Measurements from ENCODE around the gene CNTN5.
A peak's percentile ranks its signal among the peaks of the same experiment; 100 is the strongest.

The CNTN5 gene

DNA sequence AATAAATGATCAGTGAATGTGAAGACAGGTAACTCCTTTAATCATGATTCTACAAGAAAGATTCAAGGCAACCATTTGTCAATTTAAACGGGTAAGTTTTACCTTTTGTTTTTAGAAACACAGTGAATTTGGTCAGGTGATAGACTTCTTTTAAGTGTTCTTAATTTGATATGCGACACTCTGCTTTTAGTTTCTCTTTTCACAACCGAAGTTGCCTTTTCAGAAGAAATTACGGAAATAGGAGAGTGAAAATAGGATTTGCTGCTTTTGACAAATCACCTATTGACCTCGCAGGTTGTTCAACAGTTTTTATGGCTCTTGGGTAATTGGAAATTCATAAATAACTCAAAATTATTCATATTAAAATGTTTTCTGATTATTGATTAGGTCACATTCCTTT, 142.1 kb downstream of the CNTN5 start:
- no peak for DNase-seq

DNA sequence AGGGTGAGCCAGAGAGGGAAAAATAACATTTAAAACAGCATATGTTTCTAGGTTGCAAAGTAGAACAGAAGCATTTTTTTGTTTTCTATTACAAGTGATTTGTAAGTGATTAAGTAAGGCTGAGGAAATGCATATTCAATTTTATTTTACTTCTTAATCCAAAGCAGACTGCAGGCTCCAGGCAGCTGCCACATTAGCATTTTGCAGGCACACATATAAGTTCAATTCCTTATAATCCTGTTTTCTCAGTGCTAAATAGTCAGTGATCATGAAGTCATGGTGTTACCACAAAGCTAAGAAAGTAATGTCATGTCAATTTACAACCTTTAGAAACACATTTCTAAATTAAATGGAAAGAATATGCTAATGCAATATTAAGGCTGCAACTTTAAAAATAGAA, 149.8 kb downstream of the CNTN5 start:
- no peak for DNase-seq

DNA sequence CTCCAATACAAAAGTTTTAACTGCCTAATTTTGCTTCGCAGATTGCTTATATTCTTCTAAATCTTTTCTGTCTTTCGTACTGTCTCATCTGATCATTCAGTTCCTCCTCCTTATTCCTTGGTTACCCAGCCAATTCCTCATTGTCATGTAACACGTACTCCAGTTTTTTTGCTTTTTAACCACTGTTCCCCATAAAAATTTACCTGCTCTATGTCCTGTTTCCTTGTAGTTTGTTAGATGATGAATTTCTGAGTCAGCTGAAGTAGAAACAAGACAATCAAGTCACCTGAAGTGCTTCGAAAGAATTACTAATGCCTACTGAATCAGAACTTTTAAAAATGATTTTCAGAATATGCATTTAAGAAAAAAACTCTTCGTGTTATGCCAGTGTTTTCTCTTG, 150.6 kb downstream of the CNTN5 start:
- DNase-seq = no peak

DNA sequence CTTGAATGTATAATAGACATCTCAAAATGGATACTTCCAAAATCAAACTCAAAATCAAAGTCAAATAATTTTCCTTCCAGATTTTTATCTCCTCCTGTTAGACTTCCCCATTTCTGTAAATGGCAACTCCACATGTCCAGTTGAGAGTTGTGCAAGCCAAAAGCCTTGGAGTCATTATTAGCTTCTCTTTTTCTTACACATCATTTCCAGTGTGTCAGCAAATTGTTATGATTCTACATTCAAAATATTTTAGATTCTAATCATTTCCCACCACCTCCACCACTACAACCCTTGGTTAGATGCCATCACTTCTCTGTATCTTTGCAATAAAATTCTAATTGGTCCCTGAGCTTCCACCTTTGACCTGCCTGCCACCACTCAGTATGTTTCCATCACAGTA, 155.7 kb downstream of the CNTN5 start:
- no peak for DNase-seq

DNA sequence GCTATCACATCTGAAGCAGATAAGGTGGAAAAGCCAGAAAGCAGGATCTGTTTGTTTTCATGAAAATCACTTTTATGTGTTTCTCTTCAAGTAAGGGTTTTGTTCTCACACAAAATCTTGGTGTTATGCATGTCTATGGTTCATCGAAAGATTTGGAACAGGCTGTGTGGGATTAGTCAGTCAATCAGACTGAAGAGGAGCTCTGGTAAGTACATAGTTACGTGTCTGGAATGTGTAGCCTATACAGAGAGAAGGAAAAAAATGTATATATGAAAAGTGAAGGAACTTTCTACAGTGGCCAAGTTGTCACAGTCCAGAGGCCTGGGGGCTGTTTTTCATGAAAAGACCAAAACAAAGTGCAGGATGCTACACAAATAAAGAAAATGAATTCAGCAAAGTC, 156.7 kb downstream of the CNTN5 start:
- DNase-seq = no peak

DNA sequence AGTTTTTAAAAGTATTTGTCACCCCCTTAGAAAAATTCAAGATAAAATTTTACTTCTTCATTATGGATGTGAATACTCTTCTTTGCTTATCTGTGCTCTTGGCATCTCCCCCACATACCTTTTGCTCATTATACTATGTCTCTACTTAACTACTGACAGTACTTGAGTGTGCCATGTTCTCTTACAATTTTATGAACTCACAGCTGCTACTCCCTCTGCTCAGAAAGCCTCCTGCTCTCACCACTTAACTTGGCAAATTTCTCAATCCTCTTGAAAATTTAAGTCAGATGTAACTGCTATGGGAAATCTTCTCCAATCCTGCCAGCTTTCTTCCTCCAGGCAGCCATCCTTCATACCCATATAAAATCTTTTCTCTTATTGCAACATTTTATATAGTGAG, 163.4 kb downstream of the CNTN5 start:
- DNase-seq = no peak

DNA sequence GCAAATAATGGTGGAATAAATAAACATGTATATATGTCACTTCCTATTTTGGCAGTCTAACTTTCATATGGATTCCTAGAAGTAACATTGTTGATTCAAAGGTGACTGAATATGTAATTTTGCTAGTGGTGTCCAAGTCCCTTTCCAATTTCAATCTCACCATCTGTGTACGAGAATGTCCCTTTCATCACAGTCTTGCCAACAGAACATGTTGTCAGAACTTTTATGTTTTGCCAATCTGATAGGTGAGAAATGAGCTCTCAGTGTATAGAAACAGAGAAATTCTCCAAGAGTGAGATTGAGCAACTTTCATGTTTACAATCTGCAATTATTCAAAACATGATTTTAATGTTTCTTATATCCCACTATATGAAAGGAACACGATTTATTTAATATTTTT, 167.5 kb downstream of the CNTN5 start:
- peak in 1 of 58 donors; percentile 18 for DNase-seq

DNA sequence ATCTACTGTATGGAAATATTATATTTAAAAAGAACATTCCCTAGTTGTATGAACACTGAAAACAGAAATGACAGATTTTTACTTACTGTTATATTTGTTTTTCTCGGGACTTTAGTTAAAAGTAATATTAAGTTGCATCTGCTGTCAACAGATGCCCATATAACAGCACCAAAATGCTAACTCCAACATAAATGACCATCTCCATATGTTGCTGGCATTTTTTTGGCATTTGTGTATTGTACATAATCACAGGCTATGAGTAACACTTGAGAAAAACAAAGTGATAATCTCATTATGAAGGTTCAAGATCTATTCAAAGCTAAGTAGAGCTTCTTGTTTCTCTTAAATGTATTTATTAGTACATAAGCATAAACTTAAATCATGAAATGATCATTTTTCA, 172.0 kb downstream of the CNTN5 start:
- DNase-seq = no peak

DNA sequence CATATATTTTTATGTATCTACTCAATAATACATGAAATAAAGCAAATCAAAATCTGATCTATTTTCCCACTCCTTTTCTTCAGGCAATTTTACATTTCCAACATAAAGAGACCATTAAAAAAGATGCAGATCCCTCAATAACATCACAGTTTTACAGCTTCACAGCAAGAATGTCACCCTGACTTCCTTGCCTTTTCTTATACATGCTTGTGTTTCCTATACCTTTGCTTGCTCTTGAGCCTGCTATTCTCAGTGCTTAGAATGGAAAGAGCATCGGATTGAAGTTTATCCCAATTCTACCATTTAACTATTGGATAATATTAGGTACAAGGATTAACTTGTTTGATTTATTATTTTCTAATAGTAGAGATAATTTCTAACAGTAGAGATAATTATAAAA, 176.7 kb downstream of the CNTN5 start:
- no peak for DNase-seq

DNA sequence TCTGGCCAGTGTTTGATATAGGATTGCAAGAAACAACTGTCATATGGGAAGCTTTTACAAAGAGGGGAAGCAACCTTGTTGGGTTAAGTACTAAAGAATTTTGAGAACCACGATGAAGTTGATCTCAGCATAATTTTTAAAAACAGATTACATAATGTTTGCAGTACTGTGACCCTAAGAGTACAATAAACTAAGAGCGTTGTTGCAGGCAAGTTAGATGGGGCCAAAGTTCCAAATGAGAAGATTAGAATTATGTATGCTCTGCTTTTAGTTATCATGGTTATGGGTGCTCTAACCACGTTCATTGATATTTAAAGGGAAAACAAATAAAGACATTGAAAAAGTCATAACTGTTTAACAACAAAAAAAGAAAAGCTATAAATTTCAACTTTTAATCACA, 177.5 kb downstream of the CNTN5 start:
- DNase-seq = no peak

DNA sequence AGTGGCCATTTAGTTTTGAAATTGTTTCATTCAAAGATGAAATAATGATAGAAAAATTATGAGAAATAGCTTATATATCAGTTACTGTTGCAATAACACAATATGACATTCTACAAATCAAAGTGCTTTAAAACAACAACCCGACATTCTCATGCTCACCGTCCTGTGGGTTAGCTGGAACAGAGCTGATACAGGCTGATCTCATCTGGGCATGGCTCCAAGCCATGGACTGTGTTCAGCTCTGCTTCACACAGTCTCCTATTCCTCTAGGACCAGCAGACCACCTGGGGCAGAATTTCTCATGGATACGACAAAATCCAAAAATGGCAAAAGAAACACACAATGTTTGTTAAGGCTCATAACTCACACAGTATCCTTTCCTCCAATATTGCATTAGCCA, 178.6 kb downstream of the CNTN5 start:
- DNase-seq = peak in 6 of 58 donors; percentile 1 to 33 (median 4)

DNA sequence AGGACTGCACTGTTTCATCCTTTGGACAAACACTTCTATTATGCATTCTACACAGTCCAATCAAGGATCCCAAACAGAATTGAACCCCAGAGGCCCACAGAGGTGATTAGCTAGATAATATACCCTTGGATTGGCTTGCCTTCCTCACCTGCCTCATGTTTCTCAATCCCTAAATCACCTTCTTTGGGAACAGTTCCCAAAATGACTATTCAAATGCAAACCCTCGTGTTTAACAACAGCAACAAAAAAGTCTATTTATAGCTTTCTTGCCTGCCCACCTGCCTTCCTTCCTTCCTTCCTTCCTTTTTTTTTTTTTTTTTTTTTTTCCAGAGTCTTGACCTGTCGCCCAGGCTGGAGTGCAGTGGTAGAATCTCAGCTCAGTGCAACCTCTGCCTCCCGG, 180.0 kb downstream of the CNTN5 start:
- no peak for DNase-seq

DNA sequence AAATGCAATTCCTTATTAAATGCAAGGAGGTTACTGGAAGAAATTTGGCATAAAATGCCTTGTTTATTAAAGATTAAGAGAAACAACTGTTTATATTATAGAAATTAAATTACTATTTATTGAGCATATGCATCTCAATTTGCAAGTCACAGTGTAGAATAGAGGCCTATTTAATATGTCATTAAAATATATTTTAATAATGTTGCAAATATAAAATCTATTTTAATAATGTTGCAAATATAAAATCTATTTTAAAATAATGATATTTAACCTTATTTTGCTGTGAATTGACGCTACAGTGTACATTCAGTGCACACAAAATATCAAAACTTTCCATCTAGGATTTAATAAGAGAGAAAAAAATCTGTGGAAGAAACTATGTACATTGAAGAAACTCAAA, 188.1 kb downstream of the CNTN5 start:
- no peak for DNase-seq

DNA sequence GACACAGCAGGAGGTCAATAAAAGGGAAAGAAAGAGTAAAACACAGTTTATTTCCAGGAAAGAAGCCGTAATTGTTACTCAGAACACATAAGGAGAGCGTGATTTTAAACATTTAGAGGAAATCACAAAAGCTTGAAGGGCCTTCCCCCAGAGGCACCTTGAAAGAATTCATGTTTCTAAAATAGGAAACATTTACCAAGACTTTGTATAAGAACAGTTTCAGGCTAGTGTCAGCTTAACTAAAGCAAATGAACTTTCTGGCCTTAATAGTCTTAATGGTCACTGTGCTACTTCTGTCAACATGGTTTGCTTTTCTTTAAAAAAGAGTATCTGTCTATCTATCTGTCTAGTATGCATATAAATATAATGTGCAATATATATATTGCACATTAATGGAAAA, 208.8 kb downstream of the CNTN5 start:
- DNase-seq = no peak

DNA sequence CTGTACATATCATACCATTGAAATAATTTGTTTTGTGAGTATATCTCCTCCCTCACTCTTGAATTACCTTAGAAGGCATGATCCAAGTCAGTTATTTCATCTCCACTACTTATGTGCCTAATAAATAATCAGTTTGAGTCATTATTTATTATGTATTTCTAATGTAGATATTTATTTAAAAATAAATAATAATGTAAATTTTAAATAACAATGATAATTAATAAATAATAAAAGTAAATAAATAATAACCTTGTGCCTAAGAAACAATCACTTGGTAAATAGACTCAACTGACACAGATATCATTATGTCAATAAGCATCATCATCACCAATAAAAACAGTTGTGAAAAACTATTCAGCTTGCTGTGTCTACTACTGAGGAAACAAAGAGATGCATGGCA, 213.8 kb downstream of the CNTN5 start:
- DNase-seq = no peak

DNA sequence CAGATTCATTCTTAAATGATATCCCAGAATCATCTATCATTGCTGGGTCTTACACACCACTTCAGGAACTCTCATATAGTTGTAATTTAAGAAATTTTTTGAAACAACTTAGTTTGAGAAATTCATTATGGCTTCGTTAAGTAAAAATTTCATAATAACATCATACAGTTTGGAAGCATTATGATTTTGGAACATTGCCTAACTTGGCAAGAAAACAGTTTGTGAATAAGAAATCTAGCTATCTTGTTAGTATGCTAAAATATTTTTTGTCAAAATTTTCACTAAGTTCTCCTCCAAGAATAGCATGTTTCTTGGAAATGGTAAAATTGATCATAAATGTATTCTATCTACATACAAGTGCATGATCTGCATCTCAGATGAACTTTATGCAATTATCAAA, 217.7 kb downstream of the CNTN5 start:
- DNase-seq = no peak

DNA sequence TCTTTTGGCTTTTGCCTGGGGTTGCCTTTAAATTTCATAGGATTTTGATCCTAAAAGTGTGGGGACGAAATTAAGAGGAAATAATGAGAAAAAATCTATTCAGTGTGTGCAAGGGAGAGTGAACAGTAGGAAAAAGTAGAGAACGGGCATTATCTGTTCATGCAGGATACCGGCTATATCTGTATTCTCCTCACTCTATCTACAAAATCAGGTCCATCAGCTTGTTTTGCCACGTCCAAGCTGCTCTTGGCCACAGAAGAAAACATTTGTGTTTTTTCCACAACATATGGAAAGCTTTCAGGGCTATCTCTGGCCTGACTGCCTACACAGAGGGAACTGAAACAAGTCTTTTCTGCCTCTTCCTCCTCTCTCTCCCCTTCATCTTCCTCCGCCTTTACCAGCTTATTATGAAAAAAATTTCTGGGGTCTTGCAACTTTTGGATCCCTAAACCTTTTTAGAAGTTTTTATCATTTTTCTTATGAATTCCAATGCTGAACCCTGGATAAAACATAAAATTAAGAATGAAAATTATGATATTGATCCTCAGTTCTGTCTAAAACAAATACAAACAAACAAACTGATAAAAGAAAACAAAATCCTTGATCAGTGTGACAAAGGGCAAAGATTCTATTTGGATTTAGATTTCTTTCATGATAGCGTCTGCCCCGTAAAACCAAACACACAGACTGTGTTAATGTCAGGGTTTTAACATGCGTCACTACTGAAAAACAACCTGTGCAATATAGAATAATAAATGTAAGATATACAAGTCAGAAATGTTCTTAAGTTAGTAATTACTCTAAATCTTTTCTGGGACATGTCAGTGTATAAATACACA, 219.7 kb downstream of the CNTN5 start:
- no peak for DNase-seq

DNA sequence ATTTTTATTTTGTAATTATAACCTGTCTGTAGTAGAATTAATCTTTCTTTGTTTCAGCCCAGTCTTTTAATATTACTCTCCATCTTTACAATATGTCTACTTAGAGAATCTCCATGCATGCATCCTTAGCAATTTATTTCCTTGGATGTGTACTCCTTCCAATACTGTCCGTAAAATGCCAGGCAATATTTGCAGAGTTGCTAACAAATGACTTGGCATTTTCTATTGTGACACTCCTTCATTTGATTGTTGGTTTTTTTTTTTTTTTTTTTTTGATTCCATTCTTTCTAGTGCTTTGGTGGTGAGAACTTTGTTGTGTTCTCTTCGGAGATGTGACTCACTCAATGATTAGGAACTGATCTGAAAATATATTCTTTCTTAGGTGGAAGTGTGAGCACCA, 220.3 kb downstream of the CNTN5 start:
- no peak for DNase-seq

DNA sequence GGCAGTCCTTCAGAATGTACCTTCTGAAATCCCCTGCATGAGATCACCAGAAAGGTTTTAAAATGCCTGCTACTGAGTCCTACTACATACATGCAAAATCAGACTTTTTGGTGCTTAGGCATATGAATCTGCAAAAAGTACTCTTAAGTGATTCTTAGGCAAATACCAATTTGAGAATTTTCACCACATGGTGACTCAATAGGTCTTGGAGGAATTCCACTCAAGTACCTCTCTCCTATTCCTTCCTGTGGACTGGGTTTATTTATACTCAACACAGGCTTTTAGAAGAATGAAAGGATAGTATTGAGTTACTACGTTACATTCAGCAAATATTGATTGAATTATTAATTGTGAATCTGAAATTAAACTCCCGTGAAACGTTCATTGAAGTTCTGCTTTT, 223.9 kb downstream of the CNTN5 start:
- no peak for DNase-seq

DNA sequence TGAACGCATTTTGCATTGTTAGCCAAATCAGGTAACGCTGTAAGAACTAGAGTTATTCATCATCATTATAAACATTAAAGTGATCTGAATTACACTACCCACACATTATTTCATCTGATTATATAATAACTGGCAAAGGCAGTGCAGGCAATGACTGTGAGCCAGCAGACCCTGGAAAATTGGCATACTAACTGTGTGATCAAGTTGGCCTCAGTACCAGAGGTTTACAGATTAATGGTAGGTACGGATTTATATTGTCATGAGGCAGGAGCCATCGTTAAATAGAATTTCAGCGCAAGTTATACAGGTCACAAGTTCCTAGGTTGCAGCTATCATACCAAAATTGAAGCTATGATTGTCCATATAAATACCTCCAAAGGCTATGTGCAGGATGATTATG, 225.4 kb downstream of the CNTN5 start:
- DNase-seq = no peak

DNA sequence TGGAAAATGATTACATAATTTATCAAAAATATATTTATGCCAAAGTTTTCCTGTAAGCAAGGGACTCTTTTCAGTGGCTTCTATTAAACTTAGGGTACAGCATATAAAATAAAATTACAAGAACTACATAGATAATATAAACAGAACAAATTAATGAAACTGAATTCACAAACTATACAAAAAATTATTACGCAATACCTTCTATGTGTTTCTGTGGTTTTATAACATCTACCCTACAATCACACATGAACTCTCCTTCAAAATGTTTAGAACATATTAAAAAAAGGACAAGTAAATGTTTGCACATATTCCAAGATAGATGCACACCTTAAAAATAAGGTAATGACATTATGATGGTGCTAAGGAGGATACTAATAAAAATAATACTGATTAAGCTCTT, 235.9 kb downstream of the CNTN5 start:
- no peak for DNase-seq

DNA sequence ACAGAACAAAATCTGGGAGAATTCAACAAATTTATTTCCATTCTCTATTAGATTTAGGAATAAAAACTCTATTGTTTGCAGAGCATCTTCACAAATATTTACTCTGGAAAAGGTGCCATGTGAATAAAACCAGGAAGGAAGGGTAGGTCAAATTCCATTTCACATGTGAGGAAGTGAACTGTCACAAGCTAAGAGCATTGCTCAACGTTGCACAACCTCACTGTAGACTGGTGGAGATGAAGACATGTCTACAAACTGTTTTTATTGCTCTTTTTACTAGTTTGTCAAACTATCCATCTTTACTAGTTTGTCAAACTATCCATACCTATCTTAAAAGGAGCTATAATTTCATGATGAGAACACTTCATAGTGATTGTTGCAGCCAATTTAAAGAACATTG, 236.4 kb downstream of the CNTN5 start:
- no peak for DNase-seq

DNA sequence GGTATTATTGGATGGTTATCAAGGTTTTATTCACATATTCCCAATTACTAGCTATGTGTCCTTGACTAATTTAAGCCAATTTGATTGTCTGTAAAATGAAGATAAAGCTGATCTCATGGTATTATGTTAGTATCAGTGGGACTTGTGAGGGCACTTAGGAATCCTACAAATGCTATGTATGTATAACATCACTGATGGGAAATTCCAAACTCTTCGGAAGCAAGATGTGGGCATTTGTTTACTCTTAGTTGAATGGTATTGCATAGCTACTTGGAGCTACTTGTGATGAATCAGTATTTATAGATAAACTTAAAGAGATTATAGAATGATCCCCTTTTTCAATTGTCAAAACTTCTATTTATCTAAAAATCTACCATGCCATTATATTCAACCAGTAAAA, 239.9 kb downstream of the CNTN5 start:
- no peak for DNase-seq

DNA sequence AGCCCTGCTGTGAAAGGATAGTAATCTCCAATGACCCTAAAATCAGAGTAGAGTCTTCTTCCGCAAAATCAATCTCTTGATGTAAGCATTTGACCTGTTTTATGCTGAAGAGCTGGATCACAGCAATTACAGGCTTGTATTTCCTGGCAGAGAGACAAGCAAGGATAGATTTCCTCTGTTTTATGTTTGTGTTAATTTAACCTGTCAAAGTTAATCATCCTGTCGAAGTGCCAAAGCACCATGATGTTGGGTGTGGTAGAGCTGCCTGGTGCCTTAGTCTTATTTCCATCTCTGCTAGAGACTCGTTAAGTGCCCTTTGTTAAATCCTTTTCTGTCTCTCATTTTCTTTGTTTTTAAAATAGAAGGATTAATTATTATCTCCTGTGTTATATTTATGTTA, 248.1 kb downstream of the CNTN5 start:
- no peak for DNase-seq

Measured in anterior cingulate cortex (tissue), 58 donors.